Kidney epithelial cell (primary cell): ENCODE data around the gene KIRREL3. TPM values are rescaled to one million over a fixed set of nuclear protein-coding genes. Genes with fewer than 3 reads are reported as not detected.

Source experiments
- DNase-seq: peaks from one replicate; pipeline ENCODE4 v3.0.0-alpha.2; 2010; ENCODE audit warnings: low read depth
- H3K27me3 ChIP-seq: 2 replicates; pipeline ENCODE4 v1.6.0; 2011; ENCODE audit warnings: low read length; ENCODE audit not compliant: control insufficient read depth, insufficient read depth
- H3K36me3 ChIP-seq: 2 replicates; pipeline ENCODE4 v1.5.1; 2011; ENCODE audit warnings: low read length; ENCODE audit not compliant: control insufficient read depth, insufficient read depth
- H3K4me3 ChIP-seq: 2 replicates; pipeline ENCODE4 v1.5.1; 2011; ENCODE audit warnings: low read depth, mild to moderate bottlenecking, control low read depth, low read length
- CTCF ChIP-seq: IDR thresholded peaks from 2 replicates; pipeline ENCODE4 v1.5.1; 2011; ENCODE audit warnings: mild to moderate bottlenecking, moderate library complexity, low read length, control low read depth, inconsistent platforms; ENCODE audit not compliant: insufficient read depth, poor library complexity, severe bottlenecking
- total RNA-seq: library from RNA; depleted of rRNA; stranded (reverse); fragments of >200 nt; gene quantifications from 2 replicates; pipeline ENCODE4 v1.2.3, GENCODE V29; 2015

Gene KIRREL3
- total RNA-seq, 1 donor from 2014 or later = 1.3 TPM

GRCh38 chr11:126844789-126845188 lies 155.8 kb downstream of the KIRREL3 start:
- DNase-seq = no peak
- H3K36me3 ChIP-seq = no peaks in the 10 kb centered on the region
- no peak for TF ChIP-seq CTCF
- no peaks in the 10 kb centered on the region for H3K27me3 ChIP-seq
- no peak overlapping the region for H3K4me3 ChIP-seq

- peak; percentile 77 for DNase-seq
- H3K4me3 ChIP-seq = no peak overlapping the region
- TF ChIP-seq CTCF = no peak
- no peaks in the 10 kb centered on the region for H3K36me3 ChIP-seq
- H3K27me3 ChIP-seq = no peaks in the 10 kb centered on the region
Measured at GRCh38 chr11:126843096-126843495, 157.5 kb downstream of the KIRREL3 start.

GRCh38 chr11:126841999-126842398 lies 158.6 kb downstream of the KIRREL3 start:
- no peak for DNase-seq
- no peak for TF ChIP-seq CTCF
- no peaks in the 10 kb centered on the region for H3K36me3 ChIP-seq

GRCh38 chr11:126840975-126841374 lies 159.6 kb downstream of the KIRREL3 start:
- H3K27me3 ChIP-seq = no peaks in the 10 kb centered on the region
- no peak for TF ChIP-seq CTCF
- H3K36me3 ChIP-seq = no peaks in the 10 kb centered on the region
- DNase-seq = no peak
- no peak overlapping the region for H3K4me3 ChIP-seq

More at GRCh38 chr11:126841999-126842398, 158.6 kb downstream of the KIRREL3 start:
- H3K4me3 ChIP-seq = no peak overlapping the region
- H3K27me3 ChIP-seq = no peaks in the 10 kb centered on the region

- Histone ChIP-seq H3K36me3 (no peaks in the 10 kb centered on the region), H3K27me3 (no peaks in the 10 kb centered on the region), H3K4me3 (no peak overlapping the region)
- DNase-seq = no peak
- TF ChIP-seq CTCF = no peak
Measured at GRCh38 chr11:126840201-126840886, 160.2 kb downstream of the KIRREL3 start.

- no peaks in the 10 kb centered on the region for H3K36me3 ChIP-seq
- DNase-seq = no peak
- TF ChIP-seq CTCF = no peak
- H3K4me3 ChIP-seq = no peak overlapping the region
- no peaks in the 10 kb centered on the region for H3K27me3 ChIP-seq
Measured at GRCh38 chr11:126839496-126839895, 161.1 kb downstream of the KIRREL3 start.
